NCI-H2081 treated with DMSO at 0.1 percent for 48 hours (cell line): ENCODE measurements around the gene YAF2.

Source experiments
- DNase-seq: peaks from one replicate; lab custom pipeline; 2025; lab: John Stamatoyannopoulos, UW

YAF2 gene

GRCh38 chr12:42144408-42145196 is 93.4 kb downstream of the YAF2 start, which contains the start of gene GXYLT1:
Gene GXYLT1 (minus strand): TSS chr12:42144874. CDS start chr12:42144646, 228 bp downstream.
- DNase-seq, result peak; percentile 79

GRCh38 chr12:42144158-42144407 is 94.0 kb downstream of the YAF2 start:
- DNase-seq, result no peak

GRCh38 chr12:42143452-42144157 is 94.4 kb downstream of the YAF2 start:
- no peak for DNase-seq

GRCh38 chr12:42141981-42142606 is 96.0 kb downstream of the YAF2 start:
- DNase-seq, result no peak

- DNase-seq, result no peak
Measured at GRCh38 chr12:42140901-42141300, 97.1 kb downstream of the YAF2 start.

GRCh38 chr12:42135259-42135814 is 102.7 kb downstream of the YAF2 start:
- no peak for DNase-seq

- no peak for DNase-seq
Measured at GRCh38 chr12:42130672-42131402, 107.2 kb downstream of the YAF2 start.

GRCh38 chr12:42129595-42130204 is 108.3 kb downstream of the YAF2 start:
- peak; percentile 4 for DNase-seq

GRCh38 chr12:42128888-42129287 is 109.2 kb downstream of the YAF2 start:
- DNase-seq, result no peak

GRCh38 chr12:42128327-42128726 is 109.7 kb downstream of the YAF2 start:
- no peak for DNase-seq

- DNase-seq, result no peak
Measured at GRCh38 chr12:42126963-42127362, 111.1 kb downstream of the YAF2 start.

- DNase-seq, result no peak
Measured at GRCh38 chr12:42125388-42125767, 112.7 kb downstream of the YAF2 start.

- DNase-seq, result no peak
Measured at GRCh38 chr12:42124764-42125387, 113.2 kb downstream of the YAF2 start.

GRCh38 chr12:42119085-42119633 is 118.9 kb downstream of the YAF2 start:
- no peak for DNase-seq

- DNase-seq, result no peak
Measured at GRCh38 chr12:42118136-42118879, 119.7 kb downstream of the YAF2 start.

GRCh38 chr12:42109031-42109430 is 129.0 kb downstream of the YAF2 start:
- DNase-seq, result no peak
